ENCODE results near the gene MAMDC4. TPM values are rescaled to one million over a fixed set of nuclear protein-coding genes. Genes with fewer than 3 reads are reported as not detected.
"Not testable (repeated sequence)": the region's sequence is repeated elsewhere in the genome, so short reads cannot be mapped to it uniquely, and the experiment has no call there.

The MAMDC4 gene
- total and polyA plus RNA-seq, 4 donors: 1.6 to 15.9 (median 12.2) TPM

GRCh38 chr9:136831720-136832104 is 20.4 kb upstream of the MAMDC4 start:
- H3K27ac ChIP-seq (ENCODE audit: low read depth, low read length): no peak overlapping the region
- H3K9me3 ChIP-seq (ENCODE audit: control insufficient read depth, insufficient read depth, low read length): no peaks in the 10 kb centered on the region
- peaks cover 90% of the 10 kb centered on the region for H3K36me3 ChIP-seq (ENCODE audit: control insufficient read depth, insufficient read depth, low read length)
- H3K4me1 ChIP-seq (ENCODE audit: control insufficient read depth, insufficient read depth, low read length): no peaks in the 10 kb centered on the region
- no peak overlapping the region for H3K4me3 ChIP-seq (ENCODE audit: low read depth, low read length)
- 92% methylated on average over 23 of the region's 23 CpGs for WGBS (ENCODE audit: insufficient coverage)
- DNase-seq (ENCODE audit: low read depth in 4 of 6, low spot score in 6 of 6): no peak
- H3K27me3 ChIP-seq (ENCODE audit: control insufficient read depth, insufficient read depth, low read length): no peaks in the 10 kb centered on the region

DNA sequence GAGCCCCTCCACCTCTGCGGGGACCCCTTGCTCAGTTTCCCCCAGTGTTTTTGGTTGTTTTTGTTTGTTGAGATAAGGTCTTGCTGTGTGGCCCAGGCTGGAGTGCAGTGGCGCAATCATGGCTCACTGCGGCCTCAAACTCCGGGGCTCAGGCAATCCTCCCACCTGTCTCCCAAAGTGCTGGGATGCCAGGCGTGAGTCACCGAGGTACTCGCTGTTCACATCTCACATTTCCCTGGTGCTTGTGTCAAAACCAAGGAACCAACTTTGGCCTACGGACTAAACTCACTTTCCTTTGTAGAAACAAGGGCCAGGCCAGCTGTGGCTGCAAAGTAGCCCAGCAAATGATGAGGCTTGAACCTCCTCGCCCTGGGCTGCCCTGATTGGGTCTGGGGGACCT is 19.6 kb upstream of the MAMDC4 start:
- Histone ChIP-seq H3K36me3 (ENCODE audit: control insufficient read depth, insufficient read depth, low read length) (peaks cover 90% of the 10 kb centered on the region), H3K9me3 (ENCODE audit: control insufficient read depth, insufficient read depth, low read length) (no peaks in the 10 kb centered on the region), H3K27ac (ENCODE audit: low read depth, low read length) (no peak overlapping the region), H3K4me3 (ENCODE audit: low read depth, low read length) (no peak overlapping the region), H3K27me3 (ENCODE audit: control insufficient read depth, insufficient read depth, low read length) (no peaks in the 10 kb centered on the region), H3K4me1 (ENCODE audit: control insufficient read depth, insufficient read depth, low read length) (no peaks in the 10 kb centered on the region)
- DNase-seq (ENCODE audit: low read depth in 4 of 6, low spot score in 6 of 6): no peak
- 97% methylated on average over 9 of the region's 9 CpGs for WGBS (ENCODE audit: insufficient coverage)

DNA sequence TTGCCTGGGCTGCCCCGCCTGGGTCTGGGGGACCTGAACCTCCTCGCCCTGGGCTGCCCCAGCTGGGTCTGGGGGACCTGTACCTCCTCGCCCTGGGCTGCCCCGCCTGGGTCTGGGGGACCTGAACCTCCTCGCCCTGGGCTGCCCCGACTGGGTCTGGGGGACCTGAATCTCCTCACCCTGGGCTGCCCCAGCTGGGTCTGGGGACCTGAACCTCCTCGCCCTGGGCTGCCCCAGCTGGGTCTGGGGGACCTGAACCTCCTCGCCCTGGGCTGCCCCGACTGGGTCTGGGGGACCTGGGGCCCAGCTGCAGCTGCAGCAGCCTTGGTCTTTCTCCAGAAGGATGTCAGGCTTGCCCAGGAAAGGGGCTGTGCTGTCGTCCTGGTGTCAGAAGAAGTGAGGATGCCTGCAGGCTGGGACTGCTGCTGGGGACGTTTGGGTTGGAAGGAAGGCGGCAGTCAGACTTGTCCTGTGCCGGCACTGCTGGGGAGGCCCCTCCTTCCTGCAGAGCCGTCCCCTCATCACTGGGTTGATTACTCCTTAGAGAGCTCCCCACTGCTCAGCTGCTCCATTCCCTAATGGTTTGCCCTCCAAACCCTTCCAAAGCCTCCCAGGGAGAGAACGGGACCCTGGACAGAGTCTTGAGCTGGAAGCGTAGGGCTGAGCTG is 18.6 kb upstream of the MAMDC4 start:
- H3K36me3 ChIP-seq (ENCODE audit: control insufficient read depth, insufficient read depth, low read length): peaks cover 90% of the 10 kb centered on the region
- not testable (repeated sequence) for H3K4me3 ChIP-seq (ENCODE audit: low read depth, low read length); H3K27me3 ChIP-seq (ENCODE audit: control insufficient read depth, insufficient read depth, low read length); H3K9me3 ChIP-seq (ENCODE audit: control insufficient read depth, insufficient read depth, low read length); H3K4me1 ChIP-seq (ENCODE audit: control insufficient read depth, insufficient read depth, low read length); H3K27ac ChIP-seq (ENCODE audit: low read depth, low read length); DNase-seq (ENCODE audit: low read depth in 4 of 6, low spot score in 6 of 6)
- 89% methylated on average over 15 of the region's 16 CpGs for WGBS (ENCODE audit: insufficient coverage)

DNA sequence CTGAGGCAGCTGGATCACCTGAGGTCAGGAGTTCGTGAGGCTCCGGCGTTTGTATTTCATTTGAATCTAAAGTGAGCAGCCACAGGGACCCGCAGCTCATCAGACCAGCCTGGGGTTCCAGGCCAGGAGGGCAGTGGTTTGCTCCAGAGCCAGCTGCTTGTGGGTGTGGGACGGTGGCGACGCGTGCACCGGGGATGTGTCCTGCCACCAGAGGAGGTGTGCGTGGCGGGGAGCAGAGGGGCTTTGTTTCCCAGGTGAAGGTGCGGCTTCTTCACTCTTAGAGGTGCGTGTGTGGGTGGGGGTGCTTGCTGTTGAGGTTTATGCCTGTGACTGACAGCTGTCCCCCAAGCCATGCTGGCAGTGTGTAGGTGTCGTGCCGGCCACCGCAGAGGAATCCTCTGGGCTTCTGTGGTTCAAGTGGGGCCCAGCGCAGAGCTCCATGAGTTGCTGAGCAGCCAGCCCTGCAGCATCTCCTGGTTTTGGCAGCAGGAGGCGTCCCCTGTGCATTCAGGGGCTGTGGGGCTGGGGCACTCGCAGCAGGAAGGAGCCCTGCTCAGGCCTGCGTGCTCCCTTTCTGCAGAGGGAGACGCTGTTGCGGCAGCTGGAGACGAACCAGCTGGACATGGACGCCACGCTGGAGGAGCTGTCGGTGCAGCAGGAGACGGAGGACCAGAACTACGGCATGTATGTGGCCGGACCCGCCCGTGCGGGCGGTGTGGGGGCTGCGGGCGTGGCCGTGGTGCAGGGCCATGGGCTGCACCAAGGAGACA is 16.8 kb upstream of the MAMDC4 start:
- WGBS (ENCODE audit: insufficient coverage): 95% methylated on average over 36 of the region's 36 CpGs
- Histone ChIP-seq H3K9me3 (ENCODE audit: control insufficient read depth, insufficient read depth, low read length) (no peaks in the 10 kb centered on the region), H3K4me1 (ENCODE audit: control insufficient read depth, insufficient read depth, low read length) (peaks cover 7% of the 10 kb centered on the region), H3K36me3 (ENCODE audit: control insufficient read depth, insufficient read depth, low read length) (peaks cover 90% of the 10 kb centered on the region), H3K27ac (ENCODE audit: low read depth, low read length) (no peak overlapping the region), H3K4me3 (ENCODE audit: low read depth, low read length) (no peak overlapping the region), H3K27me3 (ENCODE audit: control insufficient read depth, insufficient read depth, low read length) (no peaks in the 10 kb centered on the region)
- DNase-seq (ENCODE audit: low read depth in 4 of 6, low spot score in 6 of 6): no peak

DNA sequence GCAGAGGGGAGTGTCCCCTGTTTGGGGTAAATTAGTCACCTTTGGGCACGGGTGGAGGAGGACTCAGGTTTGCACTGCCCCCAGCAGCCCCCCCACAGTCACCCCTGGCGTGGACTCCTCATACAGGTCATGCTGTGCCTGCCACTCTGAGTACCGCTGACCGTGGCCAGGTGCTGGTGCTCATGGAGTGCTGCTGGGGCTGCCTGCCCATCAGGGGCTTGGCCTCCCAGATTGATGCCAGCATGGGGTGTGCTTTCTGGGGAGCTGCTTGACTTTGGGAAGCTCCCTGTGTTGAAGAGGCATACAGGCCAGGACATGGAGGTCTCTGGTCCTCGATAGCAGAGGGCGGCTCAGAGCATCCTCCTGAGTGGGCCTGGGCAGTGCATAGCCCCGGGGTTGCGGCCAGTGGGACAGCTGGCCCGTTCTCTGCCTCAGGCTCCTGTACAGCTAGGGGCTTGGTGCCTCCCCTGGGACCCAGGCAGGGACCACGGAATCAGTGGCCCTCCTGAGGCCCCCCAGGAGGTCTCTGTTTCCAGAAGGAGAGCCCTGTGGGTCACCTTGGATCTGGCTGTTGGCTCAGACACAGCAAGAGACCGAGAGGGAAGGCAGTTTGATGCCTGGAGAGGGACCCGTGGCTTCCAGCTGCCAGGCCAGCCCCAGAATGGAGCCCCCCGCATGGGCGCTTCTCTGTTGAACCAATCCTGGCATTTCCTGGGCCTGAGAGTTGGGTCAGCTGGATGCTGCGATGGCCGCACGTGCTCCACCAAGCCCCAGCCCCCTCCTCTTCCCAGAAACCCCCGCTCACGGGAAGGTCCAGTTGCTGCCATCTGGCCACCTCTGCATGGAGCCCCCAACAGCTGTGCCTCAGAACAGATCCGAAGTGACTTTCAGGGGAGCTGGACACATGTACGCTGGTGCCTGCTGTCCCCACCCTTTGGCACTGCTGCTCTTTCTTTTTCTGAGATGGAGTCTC is 15.9 kb upstream of the MAMDC4 start:
- Histone ChIP-seq H3K27ac (ENCODE audit: low read depth, low read length) (no peak overlapping the region), H3K36me3 (ENCODE audit: control insufficient read depth, insufficient read depth, low read length) (peaks cover 90% of the 10 kb centered on the region), H3K4me1 (ENCODE audit: control insufficient read depth, insufficient read depth, low read length) (peaks cover 15% of the 10 kb centered on the region), H3K27me3 (ENCODE audit: control insufficient read depth, insufficient read depth, low read length) (no peaks in the 10 kb centered on the region), H3K4me3 (ENCODE audit: low read depth, low read length) (no peak overlapping the region), H3K9me3 (ENCODE audit: control insufficient read depth, insufficient read depth, low read length) (no peaks in the 10 kb centered on the region)
- WGBS (ENCODE audit: insufficient coverage): 81% methylated on average over 21 of the region's 21 CpGs
- DNase-seq (ENCODE audit: low read depth in 4 of 6, low spot score in 6 of 6): no peak

DNA sequence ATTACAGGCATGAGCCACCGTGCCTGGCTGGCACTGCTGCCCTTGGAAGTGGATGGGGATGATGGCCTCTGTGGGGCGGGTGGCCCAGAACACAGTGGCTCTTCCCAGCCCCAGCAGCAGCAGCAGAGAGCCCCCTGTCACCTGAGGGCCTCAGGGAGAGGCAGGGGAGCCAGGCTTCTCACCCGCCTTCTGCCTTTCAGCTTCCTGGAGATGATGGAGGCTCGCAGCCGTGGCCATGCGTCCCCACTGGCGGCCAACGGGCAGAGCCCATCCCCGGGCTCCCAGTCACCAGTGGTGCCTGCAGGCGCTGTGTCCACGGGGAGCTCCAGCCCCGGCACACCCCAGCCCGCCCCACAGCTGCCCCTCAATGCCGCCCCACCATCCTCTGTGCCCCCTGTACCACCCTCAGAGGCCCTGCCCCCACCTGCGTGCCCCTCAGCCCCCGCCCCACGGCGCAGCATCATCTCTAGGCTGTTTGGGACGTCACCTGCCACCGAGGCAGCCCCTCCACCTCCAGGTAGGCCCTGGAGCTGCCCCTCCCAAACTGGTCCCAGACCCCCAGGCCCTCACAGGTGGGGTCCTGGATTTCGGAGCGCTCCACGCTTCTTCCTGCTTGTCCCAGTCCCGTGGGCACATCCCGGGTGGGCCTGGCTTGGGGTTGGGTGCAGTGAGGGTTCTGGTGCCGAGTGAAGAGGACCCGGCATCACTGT is 14.8 kb upstream of the MAMDC4 start:
- Histone ChIP-seq H3K27me3 (ENCODE audit: control insufficient read depth, insufficient read depth, low read length) (no peaks in the 10 kb centered on the region), H3K4me1 (ENCODE audit: control insufficient read depth, insufficient read depth, low read length) (peaks cover 26% of the 10 kb centered on the region), H3K9me3 (ENCODE audit: control insufficient read depth, insufficient read depth, low read length) (no peaks in the 10 kb centered on the region), H3K27ac (ENCODE audit: low read depth, low read length) (no peak overlapping the region), H3K36me3 (ENCODE audit: control insufficient read depth, insufficient read depth, low read length) (peaks cover 87% of the 10 kb centered on the region), H3K4me3 (ENCODE audit: low read depth, low read length) (no peak overlapping the region)
- 94% methylated on average over 20 of the region's 27 CpGs for WGBS (ENCODE audit: insufficient coverage)
- DNase-seq (ENCODE audit: low read depth in 4 of 6, low spot score in 6 of 6): no peak

GRCh38 chr9:136837856-136838277 is 14.3 kb upstream of the MAMDC4 start:
- H3K9me3 ChIP-seq (ENCODE audit: control insufficient read depth, insufficient read depth, low read length); DNase-seq (ENCODE audit: low read depth in 4 of 6, low spot score in 6 of 6); H3K4me3 ChIP-seq (ENCODE audit: low read depth, low read length); H3K27me3 ChIP-seq (ENCODE audit: control insufficient read depth, insufficient read depth, low read length); H3K27ac ChIP-seq (ENCODE audit: low read depth, low read length): not testable (repeated sequence)
- Histone ChIP-seq H3K4me1 (ENCODE audit: control insufficient read depth, insufficient read depth, low read length) (peaks cover 31% of the 10 kb centered on the region), H3K36me3 (ENCODE audit: control insufficient read depth, insufficient read depth, low read length) (peaks cover 81% of the 10 kb centered on the region)
- 88% methylated on average over 14 of the region's 15 CpGs for WGBS (ENCODE audit: insufficient coverage)

DNA sequence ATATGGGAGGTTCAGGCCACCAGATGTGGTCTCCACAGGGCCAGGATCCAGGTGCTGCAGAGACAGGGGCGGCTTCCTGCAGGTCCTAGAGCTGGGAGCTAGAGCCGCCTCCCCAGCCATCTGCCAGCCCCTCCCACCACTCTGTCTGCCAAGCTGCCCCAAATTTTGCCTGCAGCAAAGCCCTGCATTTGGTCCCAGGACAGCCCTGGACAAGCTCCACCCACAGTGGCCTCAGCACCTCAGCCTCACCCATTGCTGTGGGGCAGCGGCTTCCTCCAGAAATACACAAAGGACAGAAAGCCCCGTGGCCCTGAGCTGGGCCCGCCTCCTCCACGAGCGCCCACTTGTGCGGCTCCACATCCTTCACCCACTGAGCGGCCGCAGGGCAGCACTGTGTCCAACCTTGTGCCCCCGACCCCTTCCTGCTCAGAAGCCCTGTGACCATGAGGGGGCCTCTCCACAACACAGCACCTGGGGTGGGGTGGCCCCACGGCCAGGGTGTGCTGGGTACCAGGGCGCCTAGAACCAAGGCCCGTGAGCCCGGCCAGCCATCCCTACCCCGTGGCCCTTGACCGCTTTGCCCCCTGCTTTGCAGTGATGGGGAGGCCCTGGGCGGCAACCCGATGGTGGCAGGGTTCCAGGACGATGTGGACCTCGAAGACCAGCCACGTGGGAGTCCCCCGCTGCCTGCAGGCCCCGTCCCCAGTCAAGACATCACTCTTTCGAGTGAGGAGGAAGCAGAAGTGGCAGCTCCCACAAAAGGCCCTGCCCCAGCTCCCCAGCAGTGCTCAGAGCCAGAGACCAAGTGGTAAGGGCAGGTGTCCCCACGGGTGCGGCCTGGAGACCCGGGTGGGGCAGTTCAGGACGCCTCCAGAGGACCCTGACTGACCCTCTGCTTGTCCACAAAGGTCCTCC is 13.6 kb upstream of the MAMDC4 start:
- DNase-seq (ENCODE audit: low read depth in 4 of 6, low spot score in 6 of 6): no peak

More for the DNA sequence above, 13.6 kb upstream of the MAMDC4 start:
- Histone ChIP-seq H3K4me3 (ENCODE audit: low read depth, low read length) (no peak overlapping the region), H3K27me3 (ENCODE audit: control insufficient read depth, insufficient read depth, low read length) (peaks cover 5% of the 10 kb centered on the region), H3K36me3 (ENCODE audit: control insufficient read depth, insufficient read depth, low read length) (peaks cover 74% of the 10 kb centered on the region), H3K4me1 (ENCODE audit: control insufficient read depth, insufficient read depth, low read length) (peaks cover 38% of the 10 kb centered on the region), H3K27ac (ENCODE audit: low read depth, low read length) (no peak overlapping the region), H3K9me3 (ENCODE audit: control insufficient read depth, insufficient read depth, low read length) (no peaks in the 10 kb centered on the region)
- WGBS (ENCODE audit: insufficient coverage): 85% methylated on average over 27 of the region's 29 CpGs

Data from spinal cord (tissue), 10 donors.